Left hindlimb (tissue), 1 donor: ENCODE data around the gene PRSS16.
"Not testable (repeated sequence)": the region's sequence is repeated elsewhere in the genome, so short reads cannot be mapped to it uniquely, and the experiment has no call there.

Experiments
- DNase-seq: peaks from one replicate; pipeline ENCODE4 v3.0.0-alpha.2; 2018

The PRSS16 gene

DNA sequence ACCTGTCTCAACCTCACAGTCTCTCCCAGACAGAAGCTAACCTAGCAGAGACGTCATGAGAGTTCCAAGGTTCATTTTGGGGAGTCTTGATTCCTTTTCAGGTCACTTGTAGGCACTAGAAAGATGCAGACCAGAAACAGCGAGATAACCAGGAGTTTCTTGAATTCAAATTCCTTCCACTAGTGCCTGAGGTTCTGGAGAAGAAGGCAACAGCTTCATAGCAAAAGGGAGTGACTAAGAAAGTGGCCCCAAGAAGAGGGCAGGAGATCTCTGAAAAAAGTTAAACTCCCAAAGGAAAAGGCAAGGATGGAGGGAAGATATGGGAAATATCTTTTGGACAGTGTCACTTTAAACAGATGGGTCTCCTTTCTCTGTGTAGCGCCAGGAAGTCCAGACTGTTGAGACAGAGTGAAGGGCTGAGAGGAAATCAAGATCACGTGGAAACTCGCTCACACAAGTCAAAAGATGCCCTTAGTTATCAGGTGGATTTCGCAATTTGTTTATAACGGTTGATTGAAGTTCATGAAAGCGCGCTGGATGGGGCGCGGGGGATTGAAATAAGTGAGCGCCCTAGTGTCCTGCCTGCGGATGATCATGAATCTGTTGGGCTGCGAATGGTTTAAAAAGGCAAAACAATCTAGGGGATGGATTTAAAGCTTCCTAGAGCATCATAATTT lies 4.8 kb upstream of the PRSS16 start:
- DNase-seq: no peak

DNA sequence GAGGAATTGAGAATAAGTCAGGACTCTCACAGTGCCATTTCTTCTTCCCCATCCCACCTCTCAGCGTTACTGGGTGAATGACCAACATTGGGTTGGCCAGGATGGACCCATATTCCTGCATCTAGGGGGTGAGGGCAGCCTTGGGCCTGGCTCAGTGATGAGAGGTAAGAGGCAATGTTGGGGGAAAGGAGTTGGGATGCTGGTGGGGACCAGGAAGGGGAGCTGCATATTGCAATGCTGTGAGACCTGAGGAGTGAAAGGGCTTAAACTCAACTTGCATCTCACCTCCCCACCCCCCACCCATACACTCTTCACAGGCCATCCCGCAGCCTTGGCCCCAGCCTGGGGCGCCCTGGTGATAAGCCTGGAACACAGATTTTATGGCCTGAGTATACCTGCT lies 1.3 kb downstream of the PRSS16 start:
- DNase-seq: no peak

DNA sequence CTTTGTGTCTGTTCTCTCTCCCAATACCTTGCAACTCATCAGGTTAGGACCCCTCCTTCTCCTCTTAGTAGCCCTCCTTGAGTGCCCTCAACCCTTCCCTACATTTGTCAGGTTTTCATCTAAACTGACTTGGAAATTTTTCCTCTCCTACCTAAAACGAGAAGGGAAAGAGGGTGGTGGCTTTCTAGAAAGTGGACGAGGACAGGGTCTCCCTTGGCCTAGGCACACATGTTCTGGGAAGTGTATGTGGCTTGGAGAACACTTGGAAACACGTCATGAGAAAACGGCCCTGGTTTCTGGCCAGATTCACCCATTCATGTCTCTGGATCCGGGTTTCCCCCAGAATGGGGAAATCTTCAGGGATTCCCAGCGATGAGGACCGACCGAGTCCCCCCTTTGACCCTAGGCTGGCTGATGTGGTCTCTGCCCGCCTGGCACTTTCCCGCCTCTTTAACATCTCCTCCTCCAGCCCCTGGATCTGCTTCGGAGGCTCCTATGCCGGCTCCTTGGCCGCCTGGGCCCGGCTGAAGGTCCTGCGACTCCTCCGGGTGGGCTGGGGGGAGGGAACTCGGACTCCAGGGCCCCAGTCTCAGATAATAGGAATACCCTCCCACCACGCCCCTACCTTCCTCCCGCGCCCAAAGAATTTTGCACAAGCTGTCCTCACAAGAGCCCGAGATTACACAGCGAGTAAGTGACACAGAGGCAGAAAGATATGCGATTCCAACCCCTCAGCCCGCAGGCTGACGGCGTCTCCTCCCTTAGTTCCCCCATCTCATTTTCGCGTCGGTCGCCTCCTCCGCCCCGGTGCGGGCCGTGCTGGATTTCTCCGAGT lies 3.0 kb downstream of the PRSS16 start:
- no peak for DNase-seq

DNA sequence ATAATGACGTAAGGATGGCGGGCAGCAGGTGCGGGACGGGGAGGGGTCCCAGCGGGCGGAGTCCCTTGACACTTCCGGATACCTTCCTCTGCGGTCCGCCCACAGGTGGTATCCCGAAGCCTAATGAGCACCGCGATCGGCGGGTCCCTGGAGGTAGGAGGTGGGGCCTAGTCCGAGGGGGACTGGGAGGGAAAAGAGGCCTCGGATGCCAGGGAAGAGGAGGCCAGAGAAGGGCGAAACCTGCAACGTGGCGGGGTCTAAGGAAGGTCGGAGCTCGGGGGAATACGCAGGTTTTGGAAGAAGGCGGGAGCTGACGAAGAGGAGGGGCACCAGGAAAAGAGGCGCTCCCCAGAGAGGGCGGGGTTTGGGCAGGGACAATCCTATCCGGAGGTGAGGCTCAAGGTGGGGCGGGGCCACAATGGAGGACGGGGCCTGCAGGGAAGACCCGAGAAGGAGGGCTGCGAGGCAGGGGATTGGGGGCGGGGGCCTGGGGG lies 3.7 kb downstream of the PRSS16 start:
- no peak for DNase-seq

DNA sequence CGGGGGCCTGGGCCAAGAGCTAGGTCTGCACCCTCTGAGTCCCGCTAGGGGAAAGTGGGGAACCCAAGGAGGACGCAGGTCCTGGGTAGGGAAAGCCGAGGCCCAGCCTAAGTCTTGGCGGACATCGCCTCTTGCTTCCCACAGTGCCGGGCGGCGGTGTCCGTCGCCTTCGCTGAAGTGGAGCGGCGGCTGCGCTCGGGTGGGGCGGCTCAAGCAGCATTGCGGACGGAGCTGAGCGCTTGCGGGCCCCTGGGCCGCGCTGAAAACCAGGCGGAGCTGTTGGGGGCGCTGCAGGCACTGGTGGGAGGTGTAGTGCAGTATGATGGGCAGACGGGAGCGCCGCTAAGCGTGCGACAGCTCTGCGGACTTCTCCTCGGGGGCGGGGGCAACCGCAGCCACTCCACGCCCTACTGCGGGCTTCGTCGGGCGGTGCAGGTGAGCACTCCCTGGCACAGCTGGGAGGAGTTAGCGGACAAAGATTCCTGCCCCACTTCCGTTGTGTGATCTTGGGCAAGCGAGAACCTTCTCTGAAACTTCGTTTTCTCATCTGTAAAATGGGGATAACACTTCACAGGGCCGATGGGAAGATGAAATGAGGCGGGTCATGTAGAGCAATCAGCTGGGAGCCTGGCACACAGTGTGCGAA lies 4.2 kb downstream of the PRSS16 start:
- no peak for DNase-seq

DNA sequence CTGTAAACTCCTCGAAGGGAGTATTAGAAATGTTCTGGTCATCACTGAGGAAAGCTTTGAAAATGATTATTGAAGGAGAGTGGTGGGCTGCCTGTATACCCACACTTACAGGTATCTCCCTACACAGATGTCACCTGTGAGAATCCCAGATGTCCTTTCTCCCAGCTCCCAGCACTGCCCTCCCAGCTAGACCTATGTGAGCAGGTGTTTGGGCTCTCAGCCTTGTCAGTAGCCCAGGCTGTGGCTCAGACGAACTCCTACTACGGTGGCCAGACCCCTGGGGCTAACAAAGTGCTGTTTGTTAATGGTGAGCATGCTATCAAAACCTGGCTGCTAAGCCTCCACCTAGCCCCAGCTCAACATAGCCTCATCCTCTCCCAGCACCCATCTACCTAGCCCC lies 7.1 kb downstream of the PRSS16 start:
- DNase-seq: no peak

DNA sequence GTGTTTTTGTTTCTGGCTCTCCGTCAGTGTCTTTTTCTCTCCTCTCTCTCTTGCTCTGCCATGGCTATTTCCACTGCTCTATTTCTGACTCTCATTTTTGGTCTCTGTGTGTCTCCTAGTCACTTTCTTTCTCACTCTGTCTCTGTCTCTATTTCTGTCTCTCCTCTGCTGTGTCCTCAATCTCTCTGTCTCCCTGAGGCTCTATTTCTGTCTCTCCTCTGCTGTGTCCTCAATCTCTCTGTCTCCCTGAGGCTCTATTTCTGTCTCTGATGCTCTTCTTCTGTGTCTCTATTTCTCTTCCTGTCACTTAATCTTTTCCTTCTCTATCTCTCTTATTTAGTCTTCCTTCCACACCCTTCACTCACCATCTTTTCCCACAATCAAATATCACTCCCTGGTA lies 8.4 kb downstream of the PRSS16 start:
- no peak for DNase-seq

DNA sequence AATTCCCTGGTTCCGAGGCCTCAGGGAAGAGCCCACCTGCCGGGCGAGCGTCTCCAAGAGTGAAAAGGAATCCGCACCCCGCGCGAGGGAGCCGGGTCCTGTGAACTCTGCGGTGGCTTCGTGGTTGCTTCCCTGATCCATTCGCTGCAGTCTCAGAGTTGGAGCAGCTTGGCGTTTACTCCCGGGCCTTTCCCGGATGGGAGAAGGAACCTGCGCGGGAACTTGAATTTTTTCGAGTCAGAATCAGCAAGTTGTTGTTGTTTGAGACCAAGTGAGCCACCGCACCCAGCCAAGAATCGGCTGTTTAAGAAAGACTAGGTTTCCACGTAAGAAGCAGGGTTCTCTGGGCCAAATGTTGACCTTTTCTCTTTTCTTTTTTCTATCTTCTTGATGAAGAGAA lies 12.9 kb downstream of the PRSS16 start:
- DNase-seq: no peak

DNA sequence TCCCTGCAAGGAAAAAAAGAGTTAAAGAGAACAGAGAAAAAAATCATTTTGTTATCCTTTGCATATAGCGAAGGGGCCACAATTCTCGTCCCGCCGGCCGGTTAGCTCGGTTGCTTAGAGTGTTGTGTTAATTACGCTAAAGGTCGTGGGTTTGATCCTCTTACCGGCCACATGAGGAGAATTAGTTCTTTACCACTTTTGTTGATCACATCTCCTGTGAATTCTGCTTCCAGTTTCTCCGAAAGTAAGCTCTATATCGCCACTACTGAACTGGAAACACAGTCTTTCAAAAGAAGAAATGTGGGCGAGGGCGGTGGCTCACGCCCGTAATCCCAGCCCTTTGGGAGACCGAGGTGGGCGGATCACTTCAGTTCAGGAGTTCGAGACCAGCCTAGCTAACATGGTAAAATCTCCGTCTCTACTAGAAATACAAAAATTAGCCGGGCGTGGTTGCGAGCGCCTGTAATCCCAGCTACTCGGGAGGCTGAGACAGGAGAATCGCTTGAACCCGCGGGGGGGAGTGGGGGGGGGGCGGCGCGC lies 13.4 kb downstream of the PRSS16 start:
- no peak for DNase-seq

DNA sequence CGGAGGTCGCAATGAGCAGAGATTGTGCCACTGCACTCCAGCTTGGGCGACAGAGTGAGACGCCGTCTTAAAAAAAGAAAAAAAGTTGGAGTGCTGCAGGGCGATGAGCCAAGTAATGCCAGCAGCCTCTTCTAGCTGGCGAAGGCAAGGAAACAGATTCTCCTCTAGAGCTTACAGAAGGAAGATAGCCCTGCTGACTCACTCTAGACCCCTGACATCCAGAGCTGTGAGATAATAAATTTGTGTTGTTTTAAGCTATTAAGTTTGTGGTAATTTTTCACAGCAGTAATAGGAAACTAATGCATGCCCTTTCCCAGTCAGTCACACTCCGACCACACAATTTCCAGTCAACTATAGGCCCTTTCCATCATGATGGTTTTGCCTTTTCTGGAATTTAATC lies 16.4 kb downstream of the PRSS16 start:
- DNase-seq: no peak

DNA sequence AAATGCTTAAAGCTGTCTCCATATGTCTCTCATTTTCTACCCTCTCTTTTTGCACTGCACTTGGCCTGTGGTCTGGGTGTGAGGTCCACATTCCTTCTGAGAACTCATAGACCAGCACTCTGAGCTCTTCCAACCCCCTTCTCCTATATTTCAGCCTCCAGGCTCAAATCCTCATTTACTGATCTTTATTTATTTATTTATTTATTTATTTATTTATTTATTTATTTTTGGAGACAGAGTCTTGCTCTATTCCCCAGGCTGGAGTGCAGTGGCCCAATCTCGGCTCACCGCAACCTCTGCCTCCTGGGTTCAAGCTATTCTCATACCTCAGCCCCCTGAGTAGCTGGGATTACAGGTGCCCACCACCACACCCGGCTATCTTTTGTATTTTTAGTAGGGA lies 19.5 kb downstream of the PRSS16 start:
- DNase-seq: not testable (repeated sequence)

DNA sequence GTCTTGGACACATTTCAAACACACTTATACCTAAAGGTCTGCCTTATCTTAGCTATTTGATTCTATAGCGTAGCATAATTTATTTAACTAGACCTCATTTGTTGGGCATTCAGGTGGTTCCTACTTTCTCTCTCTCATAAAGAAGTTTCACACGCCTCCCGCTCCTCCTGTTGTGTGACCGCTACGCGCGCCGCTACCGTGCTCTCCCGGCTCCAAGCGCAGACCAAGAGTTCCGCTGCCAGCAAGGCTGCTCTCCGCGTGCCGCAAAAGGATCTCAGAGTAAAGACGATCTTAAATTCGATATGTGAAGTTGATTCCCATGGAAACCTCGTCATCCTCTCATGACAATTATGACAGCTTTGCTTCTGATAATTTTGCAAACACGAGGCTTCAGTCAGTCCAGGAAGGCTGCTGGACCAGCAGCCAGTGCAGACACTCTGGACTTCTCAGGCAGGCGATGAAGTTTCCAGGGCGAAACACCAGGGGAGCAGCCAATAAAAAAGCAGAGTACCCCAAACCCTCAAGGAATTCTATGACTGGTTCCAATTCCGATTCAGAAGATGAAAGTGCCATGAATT lies 20.4 kb downstream of the PRSS16 start:
- no peak for DNase-seq

DNA sequence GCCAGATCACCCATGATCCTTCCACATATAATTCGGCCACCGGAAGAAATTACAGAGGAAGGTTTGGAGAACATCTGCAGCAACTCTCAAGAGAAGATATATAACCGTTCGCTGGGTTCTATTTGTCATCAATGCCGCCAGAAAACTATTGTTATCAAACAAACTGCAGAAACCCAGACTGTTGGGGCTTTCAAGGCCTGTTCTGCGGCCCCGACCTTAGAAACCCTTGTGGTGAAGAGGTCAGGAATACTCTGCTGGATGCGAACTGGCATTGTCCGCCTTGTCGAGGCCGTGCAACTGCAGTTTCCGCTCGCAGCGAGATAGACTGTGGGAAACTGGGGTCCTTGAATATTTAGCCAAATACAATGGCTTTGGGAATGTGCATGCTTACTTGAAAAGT lies 21.3 kb downstream of the PRSS16 start:
- DNase-seq: no peak

DNA sequence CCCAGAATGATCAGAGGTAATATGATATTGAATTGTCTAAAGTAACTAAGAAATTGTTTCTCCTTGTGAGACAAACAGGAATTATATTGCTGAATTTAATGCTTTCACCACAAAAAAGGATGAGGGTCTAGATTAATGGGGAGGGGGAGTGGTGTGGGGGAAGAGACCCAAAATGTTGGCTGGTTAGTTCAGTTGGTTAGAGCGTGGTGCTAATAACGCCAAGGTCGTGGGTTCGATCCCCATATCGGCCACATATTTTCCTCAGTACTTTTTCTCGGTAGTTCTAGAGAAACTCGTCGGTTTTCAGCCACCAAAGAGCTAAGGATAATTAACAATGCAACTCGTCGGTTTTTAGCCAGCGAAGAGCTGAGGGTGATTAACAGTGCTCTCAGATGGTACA lies 26.3 kb downstream of the PRSS16 start:
- no peak for DNase-seq

DNA sequence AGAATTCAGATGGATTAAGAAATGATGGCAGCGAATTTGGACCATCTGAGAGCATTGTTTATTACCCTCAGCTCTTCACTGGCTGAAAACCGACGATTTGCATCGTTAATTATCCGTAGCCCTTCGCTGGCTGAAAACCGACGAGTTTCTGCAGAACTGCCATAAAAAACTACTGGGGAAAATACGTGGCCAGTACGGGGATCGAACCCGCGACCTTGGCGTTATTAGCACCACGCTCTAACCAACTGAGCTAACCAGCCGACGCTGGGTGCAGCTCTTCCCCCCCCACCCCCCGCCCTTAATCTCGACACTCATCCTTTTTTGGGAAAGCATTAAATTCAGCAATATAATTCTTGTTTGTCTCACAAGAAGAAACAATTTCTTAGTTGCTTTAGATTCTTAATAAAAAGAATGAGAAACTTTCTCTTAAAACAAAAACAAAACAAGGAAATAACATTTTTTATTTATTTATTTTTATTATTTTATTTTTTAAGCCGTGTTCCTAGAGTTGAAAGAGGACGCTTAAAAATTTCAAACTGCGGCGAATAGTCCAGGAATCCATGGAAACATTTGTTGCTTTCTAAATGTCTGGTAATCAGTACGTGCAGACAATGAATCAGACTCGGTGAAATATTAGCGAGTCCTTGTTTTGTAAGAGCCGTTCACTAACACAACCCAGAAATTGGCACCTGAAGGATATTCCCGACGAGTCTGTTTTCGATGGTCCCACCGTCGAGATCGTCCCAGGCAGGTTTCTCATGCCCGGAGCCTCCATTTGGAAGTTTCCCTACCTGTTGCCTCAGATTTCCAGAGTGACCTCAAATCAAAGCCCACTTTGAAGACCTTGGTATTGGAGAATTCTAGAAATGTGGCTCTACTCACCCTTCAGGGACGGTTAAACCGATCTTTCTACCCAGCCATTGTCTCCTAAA lies 27.8 kb downstream of the PRSS16 start:
- no peak for DNase-seq

DNA sequence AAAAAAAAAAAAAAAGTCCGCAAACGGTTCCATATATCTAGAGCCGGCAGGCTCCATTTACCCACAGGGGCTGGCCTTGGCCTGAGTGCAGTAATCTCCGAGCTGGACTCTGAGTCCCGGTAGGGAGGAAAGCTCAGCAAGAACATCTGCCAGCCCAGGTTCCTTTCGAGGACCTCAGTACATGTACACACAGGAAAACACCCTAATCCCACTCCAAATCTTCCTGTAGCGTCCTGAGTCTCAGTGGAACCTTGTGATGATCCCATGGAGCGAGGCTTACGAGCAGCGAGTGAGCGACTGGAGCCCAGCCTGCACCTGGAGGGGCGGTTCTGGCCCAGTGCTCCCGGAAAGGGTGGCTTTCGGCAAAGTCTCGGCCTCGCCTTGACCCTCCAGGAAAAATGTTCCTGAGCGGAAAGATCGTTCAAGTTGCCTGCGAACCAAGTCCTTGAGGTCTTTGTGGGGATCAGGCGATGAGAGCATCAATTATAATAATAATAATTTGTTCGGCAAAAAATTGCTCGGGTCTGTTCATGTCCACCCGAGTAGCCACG lies 32.1 kb downstream of the PRSS16 start:
- no peak for DNase-seq

DNA sequence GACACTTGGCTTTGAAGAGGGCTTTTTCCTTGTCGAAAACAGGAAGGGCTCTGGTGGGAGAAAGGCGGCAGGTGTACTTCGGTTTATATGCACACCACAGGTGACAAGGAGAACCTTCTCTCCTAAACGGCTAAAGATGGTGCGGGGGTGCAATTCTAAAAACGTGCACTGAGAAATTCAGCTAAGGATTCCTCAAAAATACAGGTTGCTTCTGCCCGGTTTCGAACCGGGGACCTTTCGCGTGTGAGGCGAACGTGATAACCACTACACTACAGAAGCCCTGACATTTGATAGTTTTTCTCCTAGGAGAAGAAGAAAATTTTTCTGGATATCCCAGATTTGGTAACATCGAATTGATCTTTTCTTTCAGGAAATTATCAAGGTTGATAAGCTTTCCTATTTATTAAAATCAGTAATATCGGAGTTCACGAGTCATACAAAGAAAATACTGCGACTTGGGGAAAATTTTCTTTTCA lies 32.6 kb downstream of the PRSS16 start:
- no peak for DNase-seq

DNA sequence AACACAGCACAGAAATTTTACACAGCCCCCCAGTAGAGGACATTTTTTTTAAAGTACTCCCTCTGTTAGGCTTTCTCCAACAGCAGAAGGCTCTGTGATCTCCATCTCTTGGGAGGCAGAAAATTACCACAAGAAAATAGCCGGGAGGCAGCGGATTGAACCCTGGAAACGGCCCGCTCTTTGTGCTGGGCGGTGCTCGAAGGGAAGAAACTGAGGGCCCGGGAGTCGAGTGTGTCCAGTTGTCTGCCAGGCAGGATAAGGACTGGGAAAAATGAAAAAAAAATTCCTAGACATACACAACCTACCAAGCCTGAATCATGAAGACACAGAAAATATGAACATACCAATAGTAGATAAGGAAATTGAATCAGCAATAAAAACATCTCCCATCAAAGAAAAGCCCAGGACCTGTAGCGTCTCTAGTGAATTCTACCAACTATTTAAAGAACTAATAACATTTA lies 33.1 kb downstream of the PRSS16 start:
- no peak for DNase-seq

DNA sequence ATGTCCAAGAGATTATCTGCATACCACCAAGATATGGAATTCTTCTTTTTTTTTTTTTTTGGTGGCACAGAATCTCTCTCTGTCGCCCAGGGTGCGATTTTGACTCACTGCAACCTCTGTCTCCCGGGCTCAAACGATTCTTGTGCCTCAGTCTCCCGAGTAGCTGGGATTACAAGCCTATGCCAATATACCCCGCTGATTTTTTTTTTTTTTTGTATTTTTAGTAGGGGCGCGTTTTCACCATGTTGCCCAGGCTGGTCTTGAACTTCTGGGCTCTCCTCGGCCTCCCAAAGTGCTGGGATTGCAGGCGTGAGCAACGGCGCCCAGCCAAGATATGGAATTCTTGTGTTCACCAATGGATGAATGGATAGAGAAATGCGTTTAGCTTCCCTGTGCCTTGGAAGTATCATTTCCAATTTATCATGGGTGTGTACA lies 33.6 kb downstream of the PRSS16 start:
- no peak for DNase-seq

DNA sequence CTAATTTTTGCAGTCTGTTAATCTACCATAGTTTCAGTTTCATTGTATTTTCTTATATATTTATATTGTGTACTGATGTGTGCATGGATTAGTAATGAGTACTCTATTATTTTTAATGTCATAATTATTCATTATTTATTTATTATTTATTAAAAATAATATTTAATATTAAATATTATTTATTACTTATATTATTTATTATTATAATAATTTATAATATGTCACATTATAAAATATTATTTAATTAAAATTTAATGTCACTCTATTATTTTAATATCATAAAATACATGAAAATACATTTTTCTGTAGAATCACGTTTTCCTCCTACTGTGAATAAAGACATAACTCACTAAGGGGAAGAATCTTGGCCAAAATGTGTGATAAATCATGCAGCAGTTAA lies 34.1 kb downstream of the PRSS16 start:
- no peak for DNase-seq

DNA sequence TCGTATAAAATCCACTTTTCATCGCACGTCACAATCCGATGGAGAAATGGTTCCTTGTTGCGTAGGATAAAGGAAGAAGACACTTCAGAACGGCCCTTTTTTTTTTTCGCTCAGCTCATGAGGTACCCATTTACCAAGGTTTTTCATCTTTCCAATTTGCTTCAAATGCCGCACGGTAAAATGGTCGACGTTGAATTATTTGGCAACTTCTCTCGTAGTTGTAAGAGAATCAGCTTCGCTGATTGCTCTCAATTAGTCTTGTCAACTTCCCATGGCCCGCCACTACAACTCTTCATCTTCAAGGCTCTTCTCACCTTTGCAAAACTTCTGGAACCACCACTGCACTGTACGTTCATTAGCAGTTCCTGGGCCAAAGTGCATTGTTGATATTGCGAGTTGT lies 35.8 kb downstream of the PRSS16 start:
- DNase-seq: no peak
